Activated CD8-positive, alpha-beta memory T cell treated with anti-CD3 and anti-CD28 coated beads, Interleukin-2, amount 50 U/mL, for 24 hours (primary cell): ENCODE data around the gene BPTF.
"Not testable (repeated sequence)": the region's sequence is repeated elsewhere in the genome, so short reads cannot be mapped to it uniquely, and the experiment has no call there.

ENCODE experiments used
- DNase-seq: peaks from one replicate; pipeline ENCODE4 v3.0.0-alpha.2; 2020; ENCODE audit errors: extremely low read depth

The BPTF gene

GRCh38 chr17:67879662-67880061 is 54.4 kb downstream of the BPTF start:
- no peak for DNase-seq

- no peak for DNase-seq
Measured at GRCh38 chr17:67881083-67881482, 55.8 kb downstream of the BPTF start.

- DNase-seq: no peak
Measured at GRCh38 chr17:67884741-67885140, 59.4 kb downstream of the BPTF start.

- no peak for DNase-seq
Measured at GRCh38 chr17:67891481-67892119, 66.3 kb downstream of the BPTF start.

GRCh38 chr17:67902511-67903231 is 77.4 kb downstream of the BPTF start:
- DNase-seq: no peak

GRCh38 chr17:67905298-67905697 is 80.0 kb downstream of the BPTF start:
- not testable (repeated sequence) for DNase-seq

GRCh38 chr17:67910117-67910803 is 85.0 kb downstream of the BPTF start:
- DNase-seq: not testable (repeated sequence)

- DNase-seq: no peak
Measured at GRCh38 chr17:67911059-67911782, 85.9 kb downstream of the BPTF start.

GRCh38 chr17:67912088-67912487 is 86.8 kb downstream of the BPTF start:
- DNase-seq: no peak

- no peak for DNase-seq
Measured at GRCh38 chr17:67912656-67913055, 87.4 kb downstream of the BPTF start.

- no peak for DNase-seq
Measured at GRCh38 chr17:67920212-67920611, 94.9 kb downstream of the BPTF start.

- DNase-seq: no peak
Measured at GRCh38 chr17:67922503-67922902, 97.2 kb downstream of the BPTF start.

GRCh38 chr17:67928842-67929241 is 103.5 kb downstream of the BPTF start:
- not testable (repeated sequence) for DNase-seq

- DNase-seq: no peak
Measured at GRCh38 chr17:67931227-67931626, 105.9 kb downstream of the BPTF start.

GRCh38 chr17:67942810-67943209 is 117.5 kb downstream of the BPTF start:
- no peak for DNase-seq

GRCh38 chr17:67944035-67944434 is 118.7 kb downstream of the BPTF start:
- no peak for DNase-seq

GRCh38 chr17:67946513-67946912 is 121.2 kb downstream of the BPTF start:
- DNase-seq: no peak

GRCh38 chr17:67947325-67947813 is 122.1 kb downstream of the BPTF start:
- no peak for DNase-seq

- DNase-seq: no peak
Measured at GRCh38 chr17:67950945-67951344, 125.6 kb downstream of the BPTF start.

- no peak for DNase-seq
Measured at GRCh38 chr17:67959510-67959909, 134.2 kb downstream of the BPTF start.

- DNase-seq: not testable (repeated sequence)
Measured at GRCh38 chr17:67960276-67960675, 135.0 kb downstream of the BPTF start.

GRCh38 chr17:67962156-67962555 is 136.9 kb downstream of the BPTF start:
- DNase-seq: not testable (repeated sequence)
